Suprapubic skin (tissue), 4 donors: ENCODE results near the gene CHST6.

Experiments used
- EP300 ChIP-seq: sonication (generic); formaldehyde crosslinking; IDR thresholded peaks from one replicate; pipeline ENCODE4 v1.6.1; 2017; ENCODE audit warnings: antibody characterized with exemption
- POLR2A ChIP-seq, 2 donors: fragments of 450-650 bp; IDR thresholded peaks; one replicate each; pipeline ENCODE4 v1.6.1; 2017; ENCODE audit warnings: antibody characterized with exemption in 2 of 2, mild to moderate bottlenecking in 2 of 2, moderate library complexity in 2 of 2
- POLR2AphosphoS5 ChIP-seq, 3 donors: sonication (generic); formaldehyde crosslinking; IDR thresholded peaks; one replicate each; pipeline ENCODE4 v1.6.1; 2017; ENCODE audit warnings: antibody characterized with exemption in 3 of 3
- TF ChIP-seq, protein P1 (sequence below), 2 donors: fragments of 200-600 bp in 1 of 2; fragments of 450-650 bp in 1 of 2; sonication (generic) in 1 of 2; IDR thresholded peaks; one replicate each; pipeline ENCODE4 v1.5.1; 2016 to 2019; ENCODE audit warnings: antibody characterized with exemption in 2 of 2, mild to moderate bottlenecking in 1 of 2, moderate library complexity in 1 of 2

GRCh38 chr16:75532142-75532765 is 37.0 kb upstream of the CHST6 start:
- TF ChIP-seq, protein P1, sequence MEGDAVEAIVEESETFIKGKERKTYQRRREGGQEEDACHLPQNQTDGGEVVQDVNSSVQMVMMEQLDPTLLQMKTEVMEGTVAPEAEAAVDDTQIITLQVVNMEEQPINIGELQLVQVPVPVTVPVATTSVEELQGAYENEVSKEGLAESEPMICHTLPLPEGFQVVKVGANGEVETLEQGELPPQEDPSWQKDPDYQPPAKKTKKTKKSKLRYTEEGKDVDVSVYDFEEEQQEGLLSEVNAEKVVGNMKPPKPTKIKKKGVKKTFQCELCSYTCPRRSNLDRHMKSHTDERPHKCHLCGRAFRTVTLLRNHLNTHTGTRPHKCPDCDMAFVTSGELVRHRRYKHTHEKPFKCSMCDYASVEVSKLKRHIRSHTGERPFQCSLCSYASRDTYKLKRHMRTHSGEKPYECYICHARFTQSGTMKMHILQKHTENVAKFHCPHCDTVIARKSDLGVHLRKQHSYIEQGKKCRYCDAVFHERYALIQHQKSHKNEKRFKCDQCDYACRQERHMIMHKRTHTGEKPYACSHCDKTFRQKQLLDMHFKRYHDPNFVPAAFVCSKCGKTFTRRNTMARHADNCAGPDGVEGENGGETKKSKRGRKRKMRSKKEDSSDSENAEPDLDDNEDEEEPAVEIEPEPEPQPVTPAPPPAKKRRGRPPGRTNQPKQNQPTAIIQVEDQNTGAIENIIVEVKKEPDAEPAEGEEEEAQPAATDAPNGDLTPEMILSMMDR (IDR thresholded peaks at IDR 0.05), result no peak
- TF ChIP-seq EP300 (no peak), POLR2AphosphoS5 (IDR thresholded peaks at IDR 0.05) (no peak), POLR2A (IDR thresholded peaks at IDR 0.05) (no peak)
